IgD-negative memory B cell (primary cell): Measurements from ENCODE around the gene ZIK1. TPM values are rescaled to one million over a fixed set of nuclear protein-coding genes. Genes with fewer than 3 reads are reported as not detected.

Experiments used
- H3K27ac Mint-ChIP-seq, 3 donors: one replicate each; pipeline ENCODE4 v1.8.0; 2020 to 2022; ENCODE audit warnings: mild to moderate bottlenecking in 3 of 3, mixed read lengths in 3 of 3, moderate library complexity in 1 of 3
- H3K27me3 Mint-ChIP-seq: one replicate; pipeline ENCODE4 v1.8.0; 2021; ENCODE audit warnings: mixed read lengths
- H3K36me3 Mint-ChIP-seq: one replicate; pipeline ENCODE4 v1.8.0; 2020; ENCODE audit warnings: mild to moderate bottlenecking, mixed read lengths
- H3K4me1 Mint-ChIP-seq, 3 donors: one replicate each; pipeline ENCODE4 v1.8.0; 2020 to 2022; ENCODE audit warnings: mixed read lengths in 3 of 3, mild to moderate bottlenecking in 1 of 3
- H3K4me3 Mint-ChIP-seq, 4 donors: one replicate each; pipeline ENCODE4 v1.8.0; 2020 to 2022; ENCODE audit warnings: mild to moderate bottlenecking in 4 of 4, mixed read lengths in 4 of 4, moderate library complexity in 3 of 4
- H3K9me3 Mint-ChIP-seq, 3 donors: one replicate each; pipeline ENCODE4 v1.8.0; 2020 to 2021; ENCODE audit warnings: mixed read lengths in 3 of 3, mild to moderate bottlenecking in 1 of 3
- polyA plus RNA-seq: library from polyadenylated mRNA; unstranded; fragments of 300-500 nt; fragmentation: Illumina TruSeq; gene quantifications from one replicate; pipeline ENCODE4 v1.2.3, GENCODE V29; 2021

ZIK1 gene
- polyA plus RNA-seq, 1 donor from 2014 or later: 9.9 TPM

- Mint-ChIP-seq H3K4me3 (peak overlapping the region in 3 of 4 donors; percentile 23 to 74 (median 62)), H3K4me1 (peaks cover 6 to 16% (median 15%) of the 10 kb centered on the region in 3 donors), H3K27me3 (no peaks in the 10 kb centered on the region), H3K27ac (peak overlapping the region in 1 of 3 donors; percentile 34), H3K36me3 (peaks cover 40% of the 10 kb centered on the region), H3K9me3 (peaks cover 13 to 43% (median 39%) of the 10 kb centered on the region in 3 donors)
These were observed 7.3 kb upstream of the ZIK1 start for GRCh38 chr19:57576661-57577060.

GRCh38 chr19:57578487-57579205 is 5.3 kb upstream of the ZIK1 start, which contains the start of gene ZNF416:
Gene ZNF416 (minus strand): TSS chr19:57578911. CDS start chr19:57578704, 207 bp downstream.
- H3K9me3 Mint-ChIP-seq: peaks cover 12 to 35% (median 27%) of the 10 kb centered on the region in 3 donors
- peaks cover 8 to 17% (median 16%) of the 10 kb centered on the region in 3 donors for H3K4me1 Mint-ChIP-seq
- peak within 1 kb of the TSS; percentile 67 to 88 (median 85) for H3K27ac Mint-ChIP-seq
- H3K27me3 Mint-ChIP-seq: no peaks in the 10 kb centered on the region
- H3K4me3 Mint-ChIP-seq: peak within 1 kb of the TSS; percentile 83 to 94 (median 91)
- peaks cover 32% of the 10 kb centered on the region for H3K36me3 Mint-ChIP-seq

GRCh38 chr19:57583104-57583520 is 833 bp upstream of the ZIK1 start:
- Mint-ChIP-seq H3K36me3 (peaks cover 25% of the 10 kb centered on the region), H3K27ac (no peak overlapping the region), H3K4me1 (peaks cover 13 to 20% (median 19%) of the 10 kb centered on the region in 3 donors), H3K9me3 (peaks cover 17 to 28% (median 23%) of the 10 kb centered on the region in 3 donors), H3K4me3 (peak overlapping the region in 3 of 4 donors; percentile 9 to 93 (median 90)), H3K27me3 (no peaks in the 10 kb centered on the region)

GRCh38 chr19:57587529-57587928 is 3.6 kb downstream of the ZIK1 start:
- Mint-ChIP-seq H3K27ac (peak overlapping the region in 1 of 3 donors; percentile 20), H3K36me3 (peaks cover 49% of the 10 kb centered on the region), H3K9me3 (peaks cover 29 to 49% (median 34%) of the 10 kb centered on the region in 3 donors), H3K4me1 (peaks cover 7 to 18% (median 12%) of the 10 kb centered on the region in 3 donors), H3K27me3 (no peaks in the 10 kb centered on the region), H3K4me3 (peak overlapping the region in 2 of 4 donors; percentile 1 to 33)

- peak overlapping the region; percentile 10 to 78 (median 24) for H3K27ac Mint-ChIP-seq
- H3K4me3 Mint-ChIP-seq: peak overlapping the region; percentile 88 to 95 (median 92)
- peaks cover 4 to 12% (median 5%) of the 10 kb centered on the region in 3 donors for H3K4me1 Mint-ChIP-seq
- peaks cover 10 to 31% (median 18%) of the 10 kb centered on the region in 3 donors for H3K9me3 Mint-ChIP-seq
- H3K27me3 Mint-ChIP-seq: peaks cover 3% of the 10 kb centered on the region
- H3K36me3 Mint-ChIP-seq: peaks cover 21% of the 10 kb centered on the region
These were observed 15.4 kb downstream of the ZIK1 start for GRCh38 chr19:57599377-57599760.

- peak within 1 kb of the TSS; percentile 88 to 95 (median 92) for H3K4me3 Mint-ChIP-seq
- peak within 1 kb of the TSS; percentile 10 to 78 (median 24) for H3K27ac Mint-ChIP-seq
- peaks cover 10 to 36% (median 22%) of the 10 kb centered on the region in 3 donors for H3K9me3 Mint-ChIP-seq
These were observed 15.9 kb downstream of the ZIK1 start, which contains the start of gene ZNF530 for GRCh38 chr19:57599761-57600383. Gene ZNF530 (plus strand): TSS chr19:57599885. CDS start chr19:57604346, 4,461 bp downstream.

GRCh38 chr19:57606931-57607330 is 23.0 kb downstream of the ZIK1 start:
- peaks cover 0 to 2% (median 0%) of the 10 kb centered on the region in 3 donors for H3K4me1 Mint-ChIP-seq
- H3K4me3 Mint-ChIP-seq: no peak overlapping the region
- H3K27me3 Mint-ChIP-seq: no peaks in the 10 kb centered on the region
- peaks cover 34% of the 10 kb centered on the region for H3K36me3 Mint-ChIP-seq
- peaks cover 15 to 37% (median 22%) of the 10 kb centered on the region in 3 donors for H3K9me3 Mint-ChIP-seq
- H3K27ac Mint-ChIP-seq: no peak overlapping the region

More at GRCh38 chr19:57599761-57600383, 15.9 kb downstream of the ZIK1 start, which contains the start of gene ZNF530:
- H3K27me3 Mint-ChIP-seq: peaks cover 3% of the 10 kb centered on the region
- peaks cover 4 to 12% (median 5%) of the 10 kb centered on the region in 3 donors for H3K4me1 Mint-ChIP-seq
- H3K36me3 Mint-ChIP-seq: peaks cover 24% of the 10 kb centered on the region

GRCh38 chr19:57611113-57611512 is 27.2 kb downstream of the ZIK1 start:
- no peaks in the 10 kb centered on the region for H3K27me3 Mint-ChIP-seq
- peaks cover 19% of the 10 kb centered on the region for H3K36me3 Mint-ChIP-seq
- peaks cover 19 to 20% (median 20%) of the 10 kb centered on the region in 3 donors for H3K4me1 Mint-ChIP-seq
- no peak overlapping the region for H3K27ac Mint-ChIP-seq
- peaks cover 21 to 23% (median 21%) of the 10 kb centered on the region in 3 donors for H3K9me3 Mint-ChIP-seq
- peak overlapping the region in 2 of 4 donors; percentile 20 to 26 for H3K4me3 Mint-ChIP-seq

GRCh38 chr19:57613941-57614743 is 30.2 kb downstream of the ZIK1 start, which contains the start of gene ZNF134:
Gene ZNF134 (plus strand): TSS chr19:57614242. CDS start chr19:57619469, 5,227 bp downstream.
- Mint-ChIP-seq H3K27me3 (no peaks in the 10 kb centered on the region), H3K4me1 (peaks cover 20 to 23% (median 20%) of the 10 kb centered on the region in 3 donors)

GRCh38 chr19:57615346-57615745 is 31.4 kb downstream of the ZIK1 start:
- Mint-ChIP-seq H3K36me3 (peaks cover 49% of the 10 kb centered on the region), H3K9me3 (peaks cover 37 to 49% (median 39%) of the 10 kb centered on the region in 3 donors), H3K27me3 (no peaks in the 10 kb centered on the region), H3K4me3 (peak overlapping the region; percentile 74 to 98 (median 94)), H3K4me1 (peaks cover 20 to 23% (median 20%) of the 10 kb centered on the region in 3 donors), H3K27ac (peak overlapping the region; percentile 10 to 72 (median 63))

More at GRCh38 chr19:57613941-57614743, 30.2 kb downstream of the ZIK1 start, which contains the start of gene ZNF134:
- H3K36me3 Mint-ChIP-seq: peaks cover 37% of the 10 kb centered on the region
- H3K27ac Mint-ChIP-seq: peak within 1 kb of the TSS; percentile 85 to 91 (median 86)
- H3K4me3 Mint-ChIP-seq: peak within 1 kb of the TSS; percentile 91 to 98 (median 96)
- peaks cover 28 to 38% (median 32%) of the 10 kb centered on the region in 3 donors for H3K9me3 Mint-ChIP-seq

- peak overlapping the region in 1 of 3 donors; percentile 16 for H3K27ac Mint-ChIP-seq
- no peaks in the 10 kb centered on the region for H3K27me3 Mint-ChIP-seq
- peaks cover 2 to 6% (median 2%) of the 10 kb centered on the region in 3 donors for H3K4me1 Mint-ChIP-seq
- H3K9me3 Mint-ChIP-seq: peaks cover 28 to 46% (median 44%) of the 10 kb centered on the region in 3 donors
- H3K4me3 Mint-ChIP-seq: peak overlapping the region in 1 of 4 donors; percentile 52
- H3K36me3 Mint-ChIP-seq: peaks cover 55% of the 10 kb centered on the region
These were observed 36.9 kb downstream of the ZIK1 start for GRCh38 chr19:57620673-57621348.

- Mint-ChIP-seq H3K27ac (no peak overlapping the region), H3K27me3 (no peaks in the 10 kb centered on the region), H3K4me3 (no peak overlapping the region), H3K4me1 (no peaks in the 10 kb centered on the region), H3K9me3 (peaks cover 16 to 34% (median 32%) of the 10 kb centered on the region in 3 donors), H3K36me3 (peaks cover 39% of the 10 kb centered on the region)
These were observed 39.1 kb downstream of the ZIK1 start for GRCh38 chr19:57623091-57623490.

- peak within 1 kb of the TSS; percentile 93 to 98 (median 96) for H3K4me3 Mint-ChIP-seq
- peaks cover 5 to 36% (median 15%) of the 10 kb centered on the region in 3 donors for H3K9me3 Mint-ChIP-seq
- peaks cover 11 to 21% (median 21%) of the 10 kb centered on the region in 3 donors for H3K4me1 Mint-ChIP-seq
- H3K36me3 Mint-ChIP-seq: peaks cover 29% of the 10 kb centered on the region
- peak within 1 kb of the TSS; percentile 43 to 93 (median 89) for H3K27ac Mint-ChIP-seq
- H3K27me3 Mint-ChIP-seq: no peaks in the 10 kb centered on the region
These were observed 49.3 kb downstream of the ZIK1 start, which contains the start of gene ZNF211 for GRCh38 chr19:57632987-57633831. Gene ZNF211 (plus strand): TSS chr19:57633168. CDS start chr19:57633347, 179 bp downstream.
